Renal pelvis (tissue), 4 donors: Measurements from ENCODE around the gene SPRR5. TPM values are rescaled to one million over a fixed set of nuclear protein-coding genes. Genes with fewer than 3 reads are reported as not detected.

Experiments used
- DNase-seq: peaks from one replicate; pipeline ENCODE4 v3.0.0-alpha.2; 2013
- polyA plus RNA-seq, 3 donors: library from polyadenylated mRNA; unstranded; fragments of 120-200 nt; gene quantifications; one replicate each; pipeline ENCODE4 v1.2.1, GENCODE V29; 2013; ENCODE audit not compliant: insufficient read length in 3 of 3

Gene SPRR5
- polyA plus RNA-seq, 3 donors, result not detected

DNA sequence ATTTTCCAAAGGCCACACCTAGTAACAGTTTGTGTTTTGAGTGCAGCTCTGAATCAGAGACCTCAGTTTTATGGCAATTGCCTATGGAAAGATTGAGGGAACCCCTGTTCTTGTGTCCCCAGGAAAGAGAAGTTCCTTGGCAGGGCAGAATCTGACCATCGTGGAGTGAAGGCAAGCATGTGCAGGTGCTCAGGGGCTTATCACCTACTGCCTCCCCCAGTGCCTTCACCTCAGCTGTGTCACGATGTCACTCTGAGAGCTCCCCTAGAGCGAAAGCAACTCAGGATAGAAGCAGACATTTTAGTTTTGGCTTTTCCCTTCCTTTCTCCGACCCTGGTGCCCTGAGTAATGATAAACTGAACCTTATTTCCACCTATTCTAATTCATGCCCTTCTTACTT, 35.1 kb downstream of the SPRR5 start:
- no peak for DNase-seq

DNA sequence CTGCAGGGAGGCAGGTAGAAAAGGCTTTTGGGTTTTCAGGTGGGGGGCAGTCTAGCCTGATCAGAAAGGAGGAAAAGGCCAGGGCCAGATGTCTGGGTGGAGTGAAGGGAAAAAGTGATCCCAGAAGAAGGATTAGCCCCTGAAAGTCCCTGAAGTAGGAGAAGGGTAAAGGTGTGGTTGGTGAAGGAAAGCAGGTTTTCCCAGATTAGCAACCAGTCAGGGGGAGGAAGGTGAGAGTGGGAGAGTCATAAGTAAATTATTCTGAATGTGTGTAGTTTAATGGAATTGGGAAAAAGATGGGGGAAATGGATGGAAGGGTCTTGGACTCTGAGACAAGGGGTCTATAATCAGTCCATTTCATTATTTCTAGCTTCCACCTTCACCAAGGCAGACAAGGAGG, 36.2 kb downstream of the SPRR5 start:
- DNase-seq, result no peak

DNA sequence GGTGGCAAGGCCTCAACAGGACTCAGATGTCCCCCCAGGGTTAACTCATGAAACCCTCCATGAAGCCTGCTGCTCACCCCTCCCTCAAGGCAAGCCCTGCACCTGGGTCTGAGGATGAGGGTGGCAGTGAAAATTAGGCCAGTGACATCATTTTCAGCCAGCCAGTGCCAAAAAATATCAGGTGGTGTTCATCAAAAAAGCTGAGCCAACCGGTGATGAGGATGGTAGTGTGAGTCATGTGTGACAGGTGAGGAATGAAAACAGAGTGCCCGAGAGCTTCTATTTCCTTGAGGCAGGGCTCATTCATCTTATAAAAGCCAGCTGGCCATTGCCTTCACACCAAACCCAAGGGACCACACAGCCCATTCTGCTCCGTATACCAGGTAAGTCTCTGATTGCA, 36.7 kb downstream of the SPRR5 start, which contains the start of gene SPRR1A:
Gene SPRR1A, plus strand, starts transcription at position 339 of the 400 bp plus-strand sequence. CDS start 1,150 bp downstream, outside the sequence.
- DNase-seq, result no peak

DNA sequence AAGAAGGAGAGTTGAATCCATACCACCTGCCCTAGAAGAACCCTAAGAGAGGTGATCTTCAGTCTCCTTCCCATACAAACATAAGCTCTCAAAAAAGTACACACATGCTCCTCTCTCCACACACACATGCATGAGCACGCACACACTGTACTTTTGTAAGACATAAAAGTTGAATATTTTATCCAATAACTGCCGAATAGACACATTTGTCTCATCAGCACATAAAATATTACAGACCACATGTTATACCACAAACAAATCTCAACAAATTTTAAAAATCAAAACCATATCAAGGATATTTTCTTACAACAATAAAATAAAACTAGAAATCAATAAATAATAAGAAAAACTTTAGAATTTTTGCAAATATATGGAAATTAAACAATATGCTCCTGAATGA, 39.6 kb downstream of the SPRR5 start:
- no peak for DNase-seq

DNA sequence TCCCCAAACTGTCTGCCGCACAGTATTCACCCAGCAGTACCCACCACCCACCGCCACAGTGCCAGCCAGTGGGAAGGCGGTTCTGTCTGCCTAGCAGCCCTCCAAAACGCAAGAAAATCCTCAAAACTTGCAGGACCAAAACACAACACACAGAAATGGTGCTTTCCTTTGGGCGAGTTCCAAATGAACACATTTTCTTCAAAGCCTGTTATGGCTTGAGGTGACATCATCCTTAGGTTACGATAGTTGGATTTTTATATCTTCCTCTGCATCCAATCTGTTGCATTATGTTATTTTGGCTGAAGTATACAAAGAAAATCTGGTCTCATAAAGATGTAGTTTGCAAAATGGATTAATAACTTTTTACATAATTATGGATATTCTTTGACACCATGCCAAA, 46.2 kb downstream of the SPRR5 start:
- no peak for DNase-seq

DNA sequence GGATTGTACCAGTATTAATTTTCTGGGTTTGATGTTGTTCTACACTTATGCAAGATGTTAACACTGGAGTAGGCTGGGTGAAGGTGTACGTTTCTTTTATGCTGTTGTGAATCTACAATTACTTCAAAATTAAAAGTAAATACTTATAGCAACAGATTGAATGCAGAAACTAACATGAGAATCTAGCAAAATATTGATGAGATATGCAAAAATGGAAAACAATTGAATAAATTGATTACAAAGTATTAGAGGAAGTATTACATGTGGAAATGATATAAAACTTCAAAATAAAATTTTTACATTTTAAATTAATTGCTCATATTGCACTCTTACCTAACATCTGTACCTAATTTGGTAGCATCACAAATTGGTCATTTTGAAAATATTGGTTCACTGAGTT, 48.8 kb downstream of the SPRR5 start:
- no peak for DNase-seq

DNA sequence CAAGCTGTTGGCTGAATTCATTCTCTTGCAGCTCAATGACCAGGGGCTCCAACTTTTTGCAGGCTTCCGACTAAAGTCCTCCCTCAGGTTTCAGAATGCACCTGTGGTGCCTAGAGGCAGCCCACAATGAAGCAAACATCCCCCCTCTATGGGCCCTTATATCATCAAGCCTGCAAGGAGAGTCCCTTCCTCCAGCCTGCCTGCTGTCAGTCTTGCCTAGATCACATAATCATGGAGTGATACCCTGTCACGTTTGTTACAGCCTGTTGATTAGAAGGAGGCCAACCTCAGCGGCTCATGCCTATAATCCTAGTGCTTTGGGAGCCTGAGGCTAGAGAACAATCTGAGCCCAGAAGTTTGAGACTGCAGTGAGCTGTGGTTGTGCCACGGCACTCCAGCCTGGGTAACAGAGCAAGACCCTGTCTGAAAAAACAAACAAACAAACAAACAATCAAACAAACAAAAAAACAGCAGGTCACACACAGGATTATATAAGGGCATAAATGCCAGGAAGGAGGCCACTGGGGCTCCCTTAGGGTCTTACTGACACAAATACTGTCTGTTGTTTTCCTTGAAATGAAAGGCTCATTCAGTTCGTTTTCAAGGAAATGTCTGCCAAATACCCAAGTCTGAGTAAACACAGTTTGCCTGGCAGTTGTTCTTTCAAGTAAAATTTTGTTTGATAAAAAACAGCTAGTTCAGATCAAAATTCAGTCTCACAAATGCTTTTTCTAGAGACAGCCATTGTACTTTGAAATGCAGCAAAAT, 49.8 kb downstream of the SPRR5 start:
- DNase-seq, result no peak

DNA sequence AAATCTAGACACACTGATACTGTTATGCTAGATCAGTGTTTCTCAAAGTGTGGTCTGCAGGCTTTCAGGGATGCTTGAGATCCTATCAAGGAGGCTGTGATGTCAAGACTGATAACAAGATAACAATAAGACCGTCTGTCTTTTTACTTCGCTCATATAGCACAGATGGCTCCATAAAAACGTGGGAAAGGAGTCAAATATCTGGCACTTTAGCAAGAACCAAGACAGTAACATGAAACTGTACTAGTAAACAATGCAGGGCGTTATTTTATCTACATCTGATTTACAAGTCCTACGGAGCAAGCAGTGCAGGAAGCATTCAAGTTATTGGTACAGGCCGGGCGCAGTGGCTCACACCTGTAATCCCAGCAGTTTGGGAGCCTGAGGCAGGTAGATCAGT, 50.9 kb downstream of the SPRR5 start:
- DNase-seq, result no peak

DNA sequence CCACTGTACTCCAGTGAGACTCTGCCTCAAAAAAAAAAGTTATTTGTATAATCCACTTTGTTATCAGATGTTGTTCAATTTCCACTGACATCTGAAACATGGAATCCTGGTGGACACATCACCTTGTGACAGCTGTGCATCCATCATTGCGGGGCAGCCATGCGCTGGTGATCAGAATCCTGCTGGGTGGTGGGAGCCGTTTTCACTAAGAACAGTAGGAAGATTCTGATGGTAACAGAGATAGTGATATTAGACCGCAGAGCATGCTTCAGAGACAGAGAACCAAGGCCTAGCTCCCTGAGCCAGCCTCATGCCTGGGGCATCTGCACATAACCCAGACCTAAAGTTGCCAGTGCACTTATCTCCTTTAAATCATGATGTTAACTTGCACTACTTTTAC, 51.5 kb downstream of the SPRR5 start:
- DNase-seq, result no peak

Other genes with a start within 250 kb of the SPRR5 start
- gene LCE2A, start 248.9 kb upstream of the SPRR5 start, polyA plus RNA-seq, result not detected
- not detected for gene LCE4A, start 239.0 kb upstream of the SPRR5 start, polyA plus RNA-seq
- gene KPRP, start 189.2 kb upstream of the SPRR5 start, polyA plus RNA-seq, result not detected
- not detected for gene LCE1F, start 172.1 kb upstream of the SPRR5 start, polyA plus RNA-seq
- gene LCE1E, start 160.9 kb upstream of the SPRR5 start, polyA plus RNA-seq, result not detected
- gene LCE1D, start 150.5 kb upstream of the SPRR5 start, polyA plus RNA-seq, result not detected
- not detected for gene LCE1C, start 140.6 kb upstream of the SPRR5 start, polyA plus RNA-seq
- not detected for gene LCE1B, start 135.2 kb upstream of the SPRR5 start, polyA plus RNA-seq
- not detected for gene LCE1A, start 119.7 kb upstream of the SPRR5 start, polyA plus RNA-seq
- not detected for gene LCE6A, start 104.3 kb upstream of the SPRR5 start, polyA plus RNA-seq
- not detected for gene LCE7A, start 87.2 kb upstream of the SPRR5 start, polyA plus RNA-seq
- gene SMCP, start 68.9 kb upstream of the SPRR5 start, polyA plus RNA-seq, result not detected
- under 1 TPM; 0.16 to 0.36 (median 0.21) TPM for gene IVL, start 38.7 kb upstream of the SPRR5 start, polyA plus RNA-seq
- gene SPRR4, start 23.4 kb downstream of the SPRR5 start, polyA plus RNA-seq, result not detected
- not detected for gene SPRR1A, start 36.9 kb downstream of the SPRR5 start, polyA plus RNA-seq
- gene SPRR3, start 54.5 kb downstream of the SPRR5 start, polyA plus RNA-seq, result under 1 TPM in 1 of 3 donors, not detected in 2; 0.23 TPM
- not detected for gene SPRR1B, start 84.0 kb downstream of the SPRR5 start, polyA plus RNA-seq
- under 1 TPM in 1 of 3 donors, not detected in 2; 0.14 TPM for gene SPRR2D, start 93.9 kb downstream of the SPRR5 start, polyA plus RNA-seq
- not detected for gene SPRR2A, start 110.3 kb downstream of the SPRR5 start, polyA plus RNA-seq
- gene SPRR2B, start 124.4 kb downstream of the SPRR5 start, polyA plus RNA-seq, result under 1 TPM in 1 of 3 donors, not detected in 2; 0.16 TPM
- gene SPRR2E, start 147.3 kb downstream of the SPRR5 start, polyA plus RNA-seq, result not detected
- gene SPRR2F, start 166.3 kb downstream of the SPRR5 start, polyA plus RNA-seq, result not detected
- not detected for gene SPRR2G, start 203.7 kb downstream of the SPRR5 start, polyA plus RNA-seq